Measurements from ENCODE around the gene TMEM169.

Gene TMEM169

GRCh38 chr2:216101109-216101508 lies 19.4 kb downstream of the TMEM169 start:
- in situ Hi-C loops (cut with MboI; ENCODE audit: low sequenced_read_pairs), result no loop called here

GRCh38 chr2:216103213-216103612 lies 21.5 kb downstream of the TMEM169 start:
- in situ Hi-C loops (cut with MboI; ENCODE audit: low sequenced_read_pairs), result no loop called here

- in situ Hi-C loops (cut with MboI; ENCODE audit: low sequenced_read_pairs), result no loop called here
Measured at GRCh38 chr2:216104691-216105090, 23.0 kb downstream of the TMEM169 start.

DNA sequence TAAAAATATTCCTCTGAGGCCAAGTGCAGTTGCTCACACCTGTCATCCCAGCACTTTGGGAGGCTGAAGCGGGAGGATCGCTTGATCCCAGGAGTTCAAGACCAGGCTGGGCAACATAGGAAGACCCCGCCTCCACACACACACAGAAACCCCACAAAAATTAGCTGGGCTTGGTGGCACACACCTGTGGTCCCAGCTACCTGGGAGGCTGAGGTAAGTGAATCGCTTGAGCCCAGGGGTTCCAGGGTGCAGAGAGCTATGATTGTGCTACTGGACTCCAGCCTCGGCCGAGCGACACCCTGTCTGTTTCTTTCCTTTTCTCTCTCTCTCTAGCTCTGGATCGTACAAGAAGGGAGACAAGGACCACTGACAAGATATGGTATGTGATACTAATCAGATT lies 25.6 kb downstream of the TMEM169 start:
- in situ Hi-C loops (cut with MboI; ENCODE audit: low sequenced_read_pairs), result no loop called here

DNA sequence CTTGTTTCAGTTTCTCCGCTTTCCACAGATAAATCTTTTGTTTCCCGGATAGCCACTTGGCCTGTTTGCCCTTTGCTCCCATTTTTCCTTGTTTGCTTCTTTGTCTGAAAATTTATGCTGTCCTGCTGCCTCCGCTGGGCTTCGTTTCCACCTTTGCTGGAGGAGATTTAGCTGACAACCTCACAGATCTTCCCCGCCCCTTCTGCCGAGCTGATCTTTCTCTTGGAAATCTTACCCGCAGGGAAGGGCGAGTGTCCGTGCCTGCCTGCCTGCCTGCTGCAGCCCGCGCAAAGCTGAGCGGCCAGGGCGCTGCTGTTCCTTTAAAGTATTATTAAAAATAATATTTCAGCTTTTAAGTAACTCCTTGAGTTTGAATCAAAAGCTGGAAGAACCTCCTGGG lies 26.0 kb downstream of the TMEM169 start:
- in situ Hi-C loops (cut with MboI; ENCODE audit: low sequenced_read_pairs), result no loop called here

GRCh38 chr2:216108310-216108966 lies 26.7 kb downstream of the TMEM169 start:
- in situ Hi-C loops (cut with MboI; ENCODE audit: low sequenced_read_pairs), result no loop called here

DNA sequence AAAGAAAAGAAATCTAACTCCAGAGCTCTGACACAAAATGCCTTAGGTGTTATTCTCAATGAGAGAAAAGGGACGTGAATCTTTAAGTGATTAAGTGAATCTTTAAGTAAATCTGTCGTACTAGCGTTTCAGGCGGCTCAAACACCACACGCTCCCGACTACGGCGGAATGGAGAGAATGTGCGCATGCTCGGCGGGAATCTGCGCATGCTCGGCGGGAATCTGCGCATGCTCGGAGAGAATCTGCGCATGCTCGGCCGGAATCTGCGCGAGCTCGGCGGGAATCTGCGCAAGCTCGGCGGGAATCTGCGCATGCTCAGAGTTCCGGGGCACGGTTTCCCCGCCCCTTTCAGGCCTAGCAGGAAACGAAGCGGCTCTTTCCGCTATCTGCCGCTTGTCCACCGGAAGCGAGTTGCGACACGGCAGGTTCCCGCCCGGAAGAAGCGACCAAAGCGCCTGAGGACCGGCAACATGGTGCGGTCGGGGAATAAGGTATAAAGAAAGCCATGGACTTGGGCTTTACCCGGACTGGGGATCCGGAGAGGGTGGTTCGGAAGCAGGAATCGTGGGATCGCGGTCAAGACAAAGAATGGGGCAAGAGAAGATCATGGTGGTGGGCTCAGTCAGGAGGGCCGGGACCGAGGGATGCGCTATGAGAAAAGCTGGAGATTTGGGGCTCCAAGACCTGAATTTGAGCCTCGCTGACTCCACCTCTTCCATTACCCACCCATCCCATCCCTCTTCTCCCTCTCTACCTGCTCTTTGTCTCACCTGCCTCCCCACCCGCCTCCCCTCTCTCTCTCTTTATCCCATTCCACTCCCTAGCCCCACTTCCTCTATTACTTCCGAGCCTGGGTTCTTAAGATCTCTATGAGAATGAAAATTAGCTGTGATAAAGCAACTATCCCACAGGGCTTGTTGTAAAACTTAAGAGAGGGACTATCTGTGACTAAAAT lies 27.5 kb downstream of the TMEM169 start, which contains the start of gene XRCC5:
Gene XRCC5, plus strand, starts transcription at position 382 of the 955 bp plus-strand sequence. Its CDS starts 89 bp downstream, at position 471.
- in situ Hi-C loops (cut with MboI; ENCODE audit: low sequenced_read_pairs), result no loop called here

DNA sequence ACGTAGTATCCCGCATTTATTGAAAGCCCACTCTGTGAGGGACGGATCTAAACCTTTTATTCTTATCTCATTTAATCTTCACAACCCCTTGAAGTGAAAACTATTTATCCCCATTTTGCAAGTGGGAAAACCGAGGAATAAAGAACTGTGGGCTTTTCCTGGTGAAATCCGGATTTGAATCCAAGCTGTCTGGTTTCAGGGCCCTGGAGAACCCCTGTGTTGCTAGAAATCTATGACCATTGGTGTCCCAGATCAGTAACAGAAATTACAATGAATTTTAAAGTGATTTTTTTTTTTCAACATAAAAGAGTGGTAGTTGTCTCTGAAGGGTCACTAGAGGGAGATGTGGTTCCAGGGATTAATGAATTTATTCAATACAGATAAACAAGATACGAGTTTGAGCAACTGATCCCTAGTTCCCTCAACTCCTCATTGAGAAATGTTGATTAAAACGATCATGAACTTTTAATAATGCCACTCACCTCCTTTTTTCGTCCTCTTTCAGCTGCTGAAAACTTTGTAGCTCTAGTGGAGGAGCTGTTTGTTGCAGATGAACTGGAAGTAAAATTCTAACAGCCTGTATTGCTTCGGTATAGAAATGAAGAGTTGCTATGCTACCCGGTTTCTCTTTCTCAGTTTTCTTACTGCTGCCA lies 28.4 kb downstream of the TMEM169 start:
- in situ Hi-C loops (cut with MboI; ENCODE audit: low sequenced_read_pairs), result no loop called here

DNA sequence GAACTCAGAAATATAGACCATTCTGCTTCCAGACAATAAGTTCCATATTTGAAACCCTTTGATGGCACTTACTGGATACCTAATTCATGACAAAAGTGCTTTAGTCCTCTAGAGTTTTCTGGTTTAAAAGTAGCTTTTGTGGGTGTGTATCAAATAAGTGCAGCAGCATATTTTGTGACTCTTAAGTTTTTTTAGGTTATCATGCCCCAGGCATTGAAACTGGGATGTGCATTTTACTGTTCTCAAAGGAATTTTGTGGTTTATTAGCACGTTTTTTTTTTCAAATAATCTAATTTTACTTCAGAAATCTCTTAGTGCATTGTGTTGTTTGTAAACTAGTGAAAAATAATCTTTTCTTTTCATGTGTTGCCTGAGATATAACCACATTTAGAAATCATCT lies 28.9 kb downstream of the TMEM169 start:
- in situ Hi-C loops (cut with MboI; ENCODE audit: low sequenced_read_pairs), result no loop called here

DNA sequence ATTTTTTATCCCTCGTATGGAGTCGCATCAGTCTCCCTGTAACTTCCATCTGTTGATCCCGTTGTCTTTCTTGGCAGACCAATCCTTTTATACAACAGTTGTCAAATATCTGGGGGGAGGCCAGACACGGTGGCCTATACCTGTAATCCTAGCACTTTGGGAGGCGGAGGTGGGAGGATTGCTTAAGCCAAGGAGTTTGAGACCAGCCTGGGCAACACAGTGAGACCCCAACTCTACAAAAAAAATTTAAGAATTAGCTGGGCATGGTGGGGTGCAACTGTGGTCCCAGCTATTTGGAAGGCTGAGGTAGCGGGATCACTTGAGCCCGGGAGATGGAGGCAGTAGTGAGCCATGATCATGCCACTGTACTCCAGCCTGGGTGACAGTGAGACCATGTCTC lies 29.4 kb downstream of the TMEM169 start:
- in situ Hi-C loops (cut with MboI; ENCODE audit: low sequenced_read_pairs), result no loop called here

- in situ Hi-C loops (cut with MboI; ENCODE audit: low sequenced_read_pairs), result no loop called here
Measured at GRCh38 chr2:216112926-216113325, 31.2 kb downstream of the TMEM169 start.

- in situ Hi-C loops (cut with MboI; ENCODE audit: low sequenced_read_pairs), result no loop called here
Measured at GRCh38 chr2:216113572-216113971, 31.9 kb downstream of the TMEM169 start.

DNA sequence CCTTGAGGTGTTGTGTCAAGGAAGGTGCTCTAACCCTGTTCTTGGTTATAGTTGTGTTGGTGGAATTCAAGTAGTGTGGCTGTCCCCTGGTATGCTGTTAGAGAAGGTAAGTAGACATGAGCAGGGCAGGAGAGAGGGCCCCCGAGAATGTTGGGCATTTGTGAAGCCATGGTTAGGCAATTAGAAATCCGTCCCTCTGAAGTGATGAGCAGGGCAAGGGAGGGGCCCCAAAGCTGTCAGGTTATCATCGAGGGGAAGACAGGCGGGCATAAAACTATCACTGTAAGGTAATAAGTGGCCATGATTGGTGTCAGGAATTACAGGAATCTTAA lies 32.6 kb downstream of the TMEM169 start:
- in situ Hi-C loops (cut with MboI; ENCODE audit: low sequenced_read_pairs), result no loop called here

- in situ Hi-C loops (cut with MboI; ENCODE audit: low sequenced_read_pairs), result no loop called here
Measured at GRCh38 chr2:216114714-216115531, 33.2 kb downstream of the TMEM169 start.

DNA sequence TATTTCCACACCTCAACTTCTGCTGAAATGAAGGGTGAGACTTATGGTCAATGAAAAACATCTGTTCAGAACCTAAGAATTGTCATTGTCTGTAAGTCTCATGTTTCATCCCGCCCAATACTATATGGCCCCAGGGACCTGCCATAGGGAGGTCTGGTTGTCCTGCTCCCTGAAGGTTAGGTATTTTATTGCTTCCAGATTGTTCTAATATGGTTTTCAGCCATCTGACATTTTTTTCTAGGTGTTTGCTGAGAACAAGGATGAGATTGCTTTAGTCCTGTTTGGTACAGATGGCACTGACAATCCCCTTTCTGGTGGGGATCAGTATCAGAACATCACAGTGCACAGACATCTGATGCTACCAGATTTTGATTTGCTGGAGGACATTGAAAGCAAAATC lies 34.7 kb downstream of the TMEM169 start:
- in situ Hi-C loops (cut with MboI; ENCODE audit: low sequenced_read_pairs), result no loop called here

- in situ Hi-C loops (cut with MboI; ENCODE audit: low sequenced_read_pairs), result no loop called here
Measured at GRCh38 chr2:216117561-216118340, 36.0 kb downstream of the TMEM169 start.

- in situ Hi-C loops (cut with MboI; ENCODE audit: low sequenced_read_pairs), result no loop called here
Measured at GRCh38 chr2:216118474-216118873, 36.8 kb downstream of the TMEM169 start.

GRCh38 chr2:216119146-216119545 lies 37.4 kb downstream of the TMEM169 start:
- in situ Hi-C loops (cut with MboI; ENCODE audit: low sequenced_read_pairs), result no loop called here

- in situ Hi-C loops (cut with MboI; ENCODE audit: low sequenced_read_pairs), result no loop called here
Measured at GRCh38 chr2:216119986-216120385, 38.3 kb downstream of the TMEM169 start.

DNA sequence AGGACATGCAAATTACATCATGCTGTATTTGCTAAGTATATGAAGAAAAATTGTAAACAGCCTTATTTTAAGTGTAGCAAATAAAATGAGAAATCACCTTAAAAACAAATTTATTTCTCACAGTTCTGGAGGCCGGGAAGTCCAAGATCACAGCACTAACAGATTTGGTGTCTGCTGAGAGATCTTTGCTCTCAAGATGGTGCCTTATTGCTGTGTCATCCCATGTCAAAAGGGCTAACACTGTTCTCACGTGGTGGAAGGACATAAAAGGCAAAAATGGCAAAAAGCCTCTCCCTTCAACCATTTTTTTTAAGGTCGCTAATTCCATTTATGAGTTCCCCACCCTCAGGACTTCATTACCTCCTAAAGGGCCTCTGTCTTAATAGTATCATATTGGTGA lies 39.5 kb downstream of the TMEM169 start:
- in situ Hi-C loops (cut with MboI; ENCODE audit: low sequenced_read_pairs), result no loop called here

Data from HL-60/S4 treated with retinoic acid at 250 ng/mL for 4 days and 3 days (cell line).